NCI-H146 (cell line): ENCODE results near the gene NFKBIZ.

Experiments used
- DNase-seq: peaks from one replicate; lab custom pipeline; 2025; lab: John Stamatoyannopoulos, UW

Gene NFKBIZ

GRCh38 chr3:101848754-101849713, at the start of gene NFKBIZ:
NFKBIZ (plus strand) TSS chr3:101849514; CDS start chr3:101849629, 115 bp downstream.
- peak; percentile 91 for DNase-seq

GRCh38 chr3:101801174-101801573, 48.1 kb upstream of the NFKBIZ start:
- no peak for DNase-seq

- no peak for DNase-seq
These were observed 47.1 kb upstream of the NFKBIZ start for GRCh38 chr3:101802179-101802578.

GRCh38 chr3:101803173-101803782, 46.0 kb upstream of the NFKBIZ start:
- peak; percentile 67 for DNase-seq

GRCh38 chr3:101803939-101804338, 45.4 kb upstream of the NFKBIZ start:
- no peak for DNase-seq

GRCh38 chr3:101806491-101806890, 42.8 kb upstream of the NFKBIZ start:
- no peak for DNase-seq

- DNase-seq = no peak
These were observed 41.4 kb upstream of the NFKBIZ start for GRCh38 chr3:101807888-101808287.

- peak; percentile 23 for DNase-seq
These were observed 39.9 kb upstream of the NFKBIZ start for GRCh38 chr3:101809178-101810021.

- DNase-seq = no peak
These were observed 39.3 kb upstream of the NFKBIZ start for GRCh38 chr3:101810022-101810418.

- no peak for DNase-seq
These were observed 37.4 kb upstream of the NFKBIZ start for GRCh38 chr3:101811875-101812274.

- no peak for DNase-seq
These were observed 36.4 kb upstream of the NFKBIZ start for GRCh38 chr3:101812895-101813294.

- DNase-seq = peak; percentile 2
These were observed 35.4 kb upstream of the NFKBIZ start for GRCh38 chr3:101813817-101814440.

GRCh38 chr3:101814835-101815234, 34.5 kb upstream of the NFKBIZ start:
- DNase-seq = no peak

GRCh38 chr3:101816215-101817149, 32.8 kb upstream of the NFKBIZ start:
- no peak for DNase-seq

GRCh38 chr3:101817992-101818391, 31.3 kb upstream of the NFKBIZ start:
- no peak for DNase-seq

- DNase-seq = no peak
These were observed 29.6 kb upstream of the NFKBIZ start for GRCh38 chr3:101819649-101820206.

- DNase-seq = no peak
These were observed 27.8 kb upstream of the NFKBIZ start for GRCh38 chr3:101821503-101821902.

- no peak for DNase-seq
These were observed 25.8 kb upstream of the NFKBIZ start for GRCh38 chr3:101823525-101823924.

GRCh38 chr3:101824702-101825101, 24.6 kb upstream of the NFKBIZ start:
- no peak for DNase-seq

GRCh38 chr3:101825904-101826445, 23.3 kb upstream of the NFKBIZ start:
- no peak for DNase-seq
